SK-N-SH (cell line): ENCODE results near the gene TPST2. TPM values are rescaled to one million over a fixed set of nuclear protein-coding genes. Genes with fewer than 3 reads are reported as not detected.
"Not testable (repeated sequence)": the region's sequence is repeated elsewhere in the genome, so short reads cannot be mapped to it uniquely, and the experiment has no call there.

Experiments used
- CTCF ChIA-PET: fragments of 300-600, 350-600 bp; formaldehyde crosslinking; extraction: SDS; loops from one replicate; lab custom pipeline; 2021; lab: Yijun Ruan, JAX
- POLR2A ChIA-PET: fragments of 350-600 bp; sonication (Branson Sonifier 250); formaldehyde crosslinking; extraction: SDS; loops from one replicate; lab custom pipeline; 2020; ENCODE audit warnings: antibody characterized with exemption, inconsistent platforms; lab: Yijun Ruan, JAX
- DNase-seq: peaks from one replicate; pipeline ENCODE4 v3.0.0; 2012
- H2AFZ ChIP-seq: fragments of 200-600 bp; sonication (generic); 2 replicates; pipeline ENCODE4 v1.8.1; 2016; ENCODE audit warnings: antibody characterized with exemption, mild to moderate bottlenecking, low read depth
- H3F3A ChIP-seq: fragments of 200-600 bp; sonication (generic); replicated peaks from 2 replicates; pipeline ENCODE3; 2016; ENCODE audit warnings: antibody characterized with exemption, mild to moderate bottlenecking; ENCODE audit not compliant: insufficient read depth
- H3K27ac ChIP-seq, 2 experiments: fragments of 200-500 bp in 1 of 2; fragments of 200-600 bp in 1 of 2; sonication (Bioruptor generic) in 1 of 2; sonication (generic), shearing (Covaris generic) in 1 of 2; 2 replicates each; pipeline versions ENCODE4 v1.5.1 to v1.6.1; 2014 to 2016; ENCODE audit warnings: low read depth in 2 of 2, inconsistent platforms in 1 of 2, low read length in 1 of 2, mild to moderate bottlenecking in 1 of 2, mixed read lengths in 1 of 2
- H3K27me3 ChIP-seq: fragments of 200-600 bp; sonication (generic), shearing (Covaris generic); 2 replicates; pipeline ENCODE4 v1.6.1; 2016; ENCODE audit warnings: mixed run types; ENCODE audit not compliant: insufficient read depth
- H3K36me3 ChIP-seq, 2 experiments: fragments of 200-500 bp in 1 of 2; fragments of 200-600 bp in 1 of 2; sonication (Bioruptor generic) in 1 of 2; sonication (generic) in 1 of 2; replicated peaks in 1 of 2; 2 replicates each; pipeline versions ENCODE3 to v1.5.1; 2014 to 2016; ENCODE audit warnings: low read length in 1 of 2, mild to moderate bottlenecking in 1 of 2; ENCODE audit not compliant: insufficient read depth in 2 of 2, control insufficient read depth in 1 of 2
- H3K4me1 ChIP-seq, 2 experiments: fragments of 200-500 bp in 1 of 2; fragments of 200-600 bp in 1 of 2; sonication (Bioruptor generic) in 1 of 2; sonication (generic), shearing (Covaris generic) in 1 of 2; 2 replicates each; pipeline versions ENCODE4 v1.5.1 to v1.6.1; 2014 to 2016; ENCODE audit warnings: low read depth in 1 of 2, low read length in 1 of 2, mixed run types in 1 of 2; ENCODE audit not compliant: insufficient read depth in 2 of 2, control insufficient read depth in 1 of 2
- H3K4me2 ChIP-seq: fragments of 200-600 bp; sonication (generic), shearing (Covaris generic); 2 replicates; pipeline ENCODE4 v1.6.1; 2017; ENCODE audit warnings: mixed run types
- H3K4me3 ChIP-seq, 2 experiments: fragments of 200-500 bp in 1 of 2; fragments of 200-600 bp in 1 of 2; sonication (Bioruptor generic) in 1 of 2; sonication (generic), shearing (Covaris generic) in 1 of 2; 2 replicates each; pipeline versions ENCODE4 v1.5.1 to v1.8.1; 2014 to 2016; ENCODE audit warnings: low read depth in 2 of 2, inconsistent platforms in 1 of 2, low read length in 1 of 2, mild to moderate bottlenecking in 1 of 2, mixed read lengths in 1 of 2, moderate library complexity in 1 of 2
- H3K79me2 ChIP-seq: fragments of 200-600 bp; sonication (generic); 2 replicates; pipeline ENCODE4 v1.8.1; 2017; ENCODE audit warnings: mild to moderate bottlenecking; ENCODE audit not compliant: insufficient read depth
- H3K9ac ChIP-seq: fragments of 200-600 bp; sonication (generic); 2 replicates; pipeline ENCODE4 v1.6.1; 2017; ENCODE audit warnings: mixed run types
- H3K9me2 ChIP-seq: fragments of 200-600 bp; sonication (generic); 2 replicates; pipeline ENCODE4 v1.6.1; 2017; ENCODE audit warnings: mixed run types
- H3K9me3 ChIP-seq: fragments of 200-600 bp; sonication (generic); 2 replicates; pipeline ENCODE4 v1.6.1; 2017; ENCODE audit warnings: mixed run types, mild to moderate bottlenecking, moderate library complexity
- H4K20me1 ChIP-seq: fragments of 200-600 bp; sonication (generic); 2 replicates; pipeline ENCODE4 v1.6.1; 2017; ENCODE audit warnings: mild to moderate bottlenecking, mixed run types; ENCODE audit not compliant: insufficient read depth
- ELF1 ChIP-seq: IDR thresholded peaks from 2 replicates; pipeline ENCODE4 v1.4.0; 2012
- JUND ChIP-seq: IDR thresholded peaks from 2 replicates; pipeline ENCODE4 v1.4.0; 2012
- MEF2A ChIP-seq: IDR thresholded peaks from 2 replicates; pipeline ENCODE4 v1.4.0; 2012; ENCODE audit warnings: low read depth, borderline replicate concordance
- MXI1 ChIP-seq: IDR thresholded peaks from 2 replicates; pipeline ENCODE4 v1.6.1; 2012; ENCODE audit warnings: mild to moderate bottlenecking, low read depth, low read length, improper control_type of control experiment
- PBX3 ChIP-seq: IDR thresholded peaks from 2 replicates; pipeline ENCODE4; 2012
- RAD21 ChIP-seq: IDR thresholded peaks from 2 replicates; pipeline ENCODE4 v1.6.1; 2012; ENCODE audit warnings: mild to moderate bottlenecking, low read length
- RCOR1 ChIP-seq: fragments of 150-350 bp; IDR thresholded peaks from 2 replicates; pipeline ENCODE4 v1.6.1; 2017; ENCODE audit warnings: antibody characterized with exemption, low read length
- RFX5 ChIP-seq: IDR thresholded peaks from 2 replicates; pipeline ENCODE4 v1.6.1; 2012; ENCODE audit warnings: mild to moderate bottlenecking, improper control_type of control experiment, low read length
- SIN3A ChIP-seq: IDR thresholded peaks from 2 replicates; pipeline ENCODE4 v1.6.1; 2012; ENCODE audit warnings: low read depth, mild to moderate bottlenecking, low read length, moderate library complexity, borderline replicate concordance
- TAF1 ChIP-seq: IDR thresholded peaks from 2 replicates; pipeline ENCODE4 v1.6.1; 2012; ENCODE audit warnings: low read depth, mild to moderate bottlenecking, low read length, moderate library complexity, borderline replicate concordance
- TEAD4 ChIP-seq: IDR thresholded peaks from 2 replicates; pipeline ENCODE4 v1.4.0; 2012; ENCODE audit warnings: mild to moderate bottlenecking, borderline replicate concordance; ENCODE audit not compliant: insufficient read depth
- WGBS: methylation state at CpG from one replicate; pipeline ENCODE4 v1.1.6; 2017; ENCODE audit warnings: low lambda C conversion rate; 5-methylcytosine and 5-hydroxymethylcytosine counted together
- polyA plus RNA-seq, 3 experiments: library from polyadenylated mRNA; depleted of rRNA; stranded (reverse); fragments of >200 nt; gene quantifications; 2 replicates each; pipeline ENCODE4 v1.2.3, GENCODE V29; 2012

The TPST2 gene
- polyA plus RNA-seq, 1 of the 3 experiments (the other 2 are of a cell fraction), result 58.4 TPM

GRCh38 chr22:26529345-26529744 is 60.6 kb downstream of the TPST2 start:
- POLR2A ChIA-PET, result interaction anchor here (0.6 kb wide), 2 partner anchors 34 to 45 kb away, joined by 4 read pairs; no protein-coding TSS in a partner anchor
- H3K36me3 ChIP-seq, result peaks cover 12 to 38% of the 10 kb centered on the region in 2 experiments
- H3K4me1 ChIP-seq, result no peaks in the 10 kb centered on the region
- no peak overlapping the region for H2AFZ ChIP-seq
- TF ChIP-seq PBX3, result no peak
- no peak for TF ChIP-seq TAF1
- TF ChIP-seq RFX5, result no peak
- no peak for TF ChIP-seq ELF1
- no peak for TF ChIP-seq RAD21
- TF ChIP-seq JUND, result no peak
- TF ChIP-seq MXI1, result no peak
- no peak for TF ChIP-seq SIN3A
- no peak for TF ChIP-seq MEF2A
- TF ChIP-seq TEAD4, result no peak
- no peak for TF ChIP-seq RCOR1
- no peaks in the 10 kb centered on the region for H3K79me2 ChIP-seq
- no peak overlapping the region for H3K27ac ChIP-seq
- CTCF ChIA-PET, result no interaction called here
- H3K9me3 ChIP-seq, result no peaks in the 10 kb centered on the region
- H3K27me3 ChIP-seq, result no peaks in the 10 kb centered on the region
- H3K9me2 ChIP-seq, result no peaks in the 10 kb centered on the region
- no peak overlapping the region for H3K9ac ChIP-seq
- no peak for DNase-seq
- peaks cover 3% of the 10 kb centered on the region for H3F3A ChIP-seq
- no peaks in the 10 kb centered on the region for H4K20me1 ChIP-seq
- no peak overlapping the region for H3K4me3 ChIP-seq
- WGBS, result 86% methylated on average over 2 of the region's 2 CpGs
- no peak overlapping the region for H3K4me2 ChIP-seq

- peaks cover 12 to 40% of the 10 kb centered on the region in 2 experiments for H3K36me3 ChIP-seq
- H3K79me2 ChIP-seq, H3K27me3 ChIP-seq, H3K4me3 ChIP-seq, H2AFZ ChIP-seq, H3K4me1 ChIP-seq, H3K9me3 ChIP-seq, H3K9me2 ChIP-seq, H3K9ac ChIP-seq, H3K4me2 ChIP-seq, H4K20me1 ChIP-seq, DNase-seq, CTCF ChIA-PET, H3K27ac ChIP-seq, H3F3A ChIP-seq: not testable (repeated sequence)
- 87% methylated on average over 9 of the region's 9 CpGs for WGBS
- POLR2A ChIA-PET, result interaction anchor here (0.6 kb wide), 1 partner anchor 44 kb away, joined by 4 read pairs; no protein-coding TSS in a partner anchor
Measured at GRCh38 chr22:26528518-26528917, 61.4 kb downstream of the TPST2 start.
